H1 (cell line): ENCODE results near the gene VGLL3. TPM values are rescaled to one million over a fixed set of nuclear protein-coding genes. Genes with fewer than 3 reads are reported as not detected.

Experiments used
- CTBP2 ChIP-seq: IDR thresholded peaks from 2 replicates; pipeline ENCODE4 v1.7.0; 2011; ENCODE audit warnings: borderline replicate concordance, mild to moderate bottlenecking, moderate library complexity, mixed read lengths, low read length; ENCODE audit not compliant: insufficient read depth, insufficient read length
- EP300 ChIP-seq, 2 experiments: IDR thresholded peaks; 1 replicate in 1 of 2; 2 replicates in 1 of 2; pipeline ENCODE4 v1.6.1; 2011 to 2012; ENCODE audit warnings: low read depth in 2 of 2, low read length in 2 of 2, mild to moderate bottlenecking in 2 of 2, borderline replicate concordance in 1 of 2, inconsistent platforms in 1 of 2, moderate library complexity in 1 of 2
- RAD21 ChIP-seq, 2 experiments: IDR thresholded peaks in 1 of 2; conservative IDR thresholded peaks in 1 of 2; 2 replicates each; pipeline ENCODE4 v1.6.1; 2011; ENCODE audit warnings: low read depth in 2 of 2, low read length in 2 of 2, improper control_type of control experiment in 1 of 2, inconsistent platforms in 1 of 2, mild to moderate bottlenecking in 1 of 2, moderate library complexity in 1 of 2
- YY1 ChIP-seq: IDR thresholded peaks from 2 replicates; pipeline ENCODE4 v1.6.1; 2011; ENCODE audit warnings: low read depth, mild to moderate bottlenecking, low read length
- polyA plus RNA-seq, 7 experiments: library from polyadenylated mRNA; depleted of rRNA in 3 of 7; stranded (reverse) in 5 of 7; unstranded in 2 of 7; fragments of >200 nt in 5 of 7; fragments of 200-250 nt in 2 of 7; gene quantifications; 1 replicate in 5 of 7; 2 replicates in 1 of 7; 4 replicates in 1 of 7; pipeline versions ENCODE4 v1.2.1 to v1.2.3, GENCODE V29; 2011 to 2013; ENCODE audit warnings: missing spikeins in 2 of 7, mixed read lengths in 2 of 7
- total RNA-seq: library from RNA; stranded (reverse); fragmentation: NEBNext Ultra II Directional; extraction: Animal tissue kit (Norgen Biotek cat#: 25700); gene quantifications from 2 replicates; pipeline ENCODE4 v1.2.1, GENCODE V29; 2021
- TF ChIP-seq, protein P1 (sequence below): fragments of 300-600 bp; sonication (generic); IDR thresholded peaks from 2 replicates; pipeline ENCODE4 v1.7.1; 2012; ENCODE audit warnings: low read length, moderate library complexity, mild to moderate bottlenecking, inconsistent platforms; ENCODE audit not compliant: insufficient replicate concordance
- TF ChIP-seq, protein P2 (sequence below), 3 experiments: IDR thresholded peaks; 1 replicate in 2 of 3; 2 replicates in 1 of 3; pipeline versions ENCODE4 v1.5.1 to v1.6.1; 2011; ENCODE audit warnings: low read length in 3 of 3, mild to moderate bottlenecking in 3 of 3, inconsistent platforms in 2 of 3, low read depth in 1 of 3, moderate library complexity in 1 of 3; ENCODE audit not compliant: insufficient read depth in 1 of 3; ENCODE audit errors: control extremely low read depth in 1 of 3

VGLL3 gene
- total and polyA plus RNA-seq, 2 of the 8 experiments (the other 6 are each of a cell fraction or from before 2014, with no cell fraction given), result 13.4 to 24.2 TPM

DNA sequence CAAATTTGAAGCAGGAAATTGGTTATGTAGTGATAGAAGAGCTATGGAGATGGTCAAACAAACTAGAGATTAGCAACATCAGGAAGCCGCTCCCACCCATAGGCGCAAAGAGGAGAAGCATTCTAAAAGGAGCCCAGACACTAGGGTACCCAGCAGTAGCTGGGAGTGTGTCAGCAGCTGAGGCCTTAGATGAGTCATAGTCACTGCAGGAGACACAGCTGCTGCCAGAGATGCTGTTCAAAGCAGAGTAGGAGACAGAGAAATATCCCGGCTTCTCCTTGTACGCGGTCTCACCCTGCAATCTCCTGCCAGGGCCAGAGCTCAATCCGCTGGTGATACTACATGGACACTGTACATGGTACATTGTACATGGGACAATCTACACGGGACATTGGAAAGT, 61.9 kb downstream of the VGLL3 start (continued):
- no peak for TF ChIP-seq EP300 (IDR thresholded peaks at IDR 0.05; ENCODE audit: borderline replicate concordance in 1 of 2, low read depth in 2 of 2, low read length in 2 of 2)
- no peak for TF ChIP-seq RAD21 (IDR thresholded peaks at IDR 0.05 in 1 of 2, conservative IDR thresholded peaks at IDR 0.05 in 1 of 2; ENCODE audit: low read depth in 2 of 2, low read length in 2 of 2)
- no peak for TF ChIP-seq YY1
- TF ChIP-seq, protein P1, sequence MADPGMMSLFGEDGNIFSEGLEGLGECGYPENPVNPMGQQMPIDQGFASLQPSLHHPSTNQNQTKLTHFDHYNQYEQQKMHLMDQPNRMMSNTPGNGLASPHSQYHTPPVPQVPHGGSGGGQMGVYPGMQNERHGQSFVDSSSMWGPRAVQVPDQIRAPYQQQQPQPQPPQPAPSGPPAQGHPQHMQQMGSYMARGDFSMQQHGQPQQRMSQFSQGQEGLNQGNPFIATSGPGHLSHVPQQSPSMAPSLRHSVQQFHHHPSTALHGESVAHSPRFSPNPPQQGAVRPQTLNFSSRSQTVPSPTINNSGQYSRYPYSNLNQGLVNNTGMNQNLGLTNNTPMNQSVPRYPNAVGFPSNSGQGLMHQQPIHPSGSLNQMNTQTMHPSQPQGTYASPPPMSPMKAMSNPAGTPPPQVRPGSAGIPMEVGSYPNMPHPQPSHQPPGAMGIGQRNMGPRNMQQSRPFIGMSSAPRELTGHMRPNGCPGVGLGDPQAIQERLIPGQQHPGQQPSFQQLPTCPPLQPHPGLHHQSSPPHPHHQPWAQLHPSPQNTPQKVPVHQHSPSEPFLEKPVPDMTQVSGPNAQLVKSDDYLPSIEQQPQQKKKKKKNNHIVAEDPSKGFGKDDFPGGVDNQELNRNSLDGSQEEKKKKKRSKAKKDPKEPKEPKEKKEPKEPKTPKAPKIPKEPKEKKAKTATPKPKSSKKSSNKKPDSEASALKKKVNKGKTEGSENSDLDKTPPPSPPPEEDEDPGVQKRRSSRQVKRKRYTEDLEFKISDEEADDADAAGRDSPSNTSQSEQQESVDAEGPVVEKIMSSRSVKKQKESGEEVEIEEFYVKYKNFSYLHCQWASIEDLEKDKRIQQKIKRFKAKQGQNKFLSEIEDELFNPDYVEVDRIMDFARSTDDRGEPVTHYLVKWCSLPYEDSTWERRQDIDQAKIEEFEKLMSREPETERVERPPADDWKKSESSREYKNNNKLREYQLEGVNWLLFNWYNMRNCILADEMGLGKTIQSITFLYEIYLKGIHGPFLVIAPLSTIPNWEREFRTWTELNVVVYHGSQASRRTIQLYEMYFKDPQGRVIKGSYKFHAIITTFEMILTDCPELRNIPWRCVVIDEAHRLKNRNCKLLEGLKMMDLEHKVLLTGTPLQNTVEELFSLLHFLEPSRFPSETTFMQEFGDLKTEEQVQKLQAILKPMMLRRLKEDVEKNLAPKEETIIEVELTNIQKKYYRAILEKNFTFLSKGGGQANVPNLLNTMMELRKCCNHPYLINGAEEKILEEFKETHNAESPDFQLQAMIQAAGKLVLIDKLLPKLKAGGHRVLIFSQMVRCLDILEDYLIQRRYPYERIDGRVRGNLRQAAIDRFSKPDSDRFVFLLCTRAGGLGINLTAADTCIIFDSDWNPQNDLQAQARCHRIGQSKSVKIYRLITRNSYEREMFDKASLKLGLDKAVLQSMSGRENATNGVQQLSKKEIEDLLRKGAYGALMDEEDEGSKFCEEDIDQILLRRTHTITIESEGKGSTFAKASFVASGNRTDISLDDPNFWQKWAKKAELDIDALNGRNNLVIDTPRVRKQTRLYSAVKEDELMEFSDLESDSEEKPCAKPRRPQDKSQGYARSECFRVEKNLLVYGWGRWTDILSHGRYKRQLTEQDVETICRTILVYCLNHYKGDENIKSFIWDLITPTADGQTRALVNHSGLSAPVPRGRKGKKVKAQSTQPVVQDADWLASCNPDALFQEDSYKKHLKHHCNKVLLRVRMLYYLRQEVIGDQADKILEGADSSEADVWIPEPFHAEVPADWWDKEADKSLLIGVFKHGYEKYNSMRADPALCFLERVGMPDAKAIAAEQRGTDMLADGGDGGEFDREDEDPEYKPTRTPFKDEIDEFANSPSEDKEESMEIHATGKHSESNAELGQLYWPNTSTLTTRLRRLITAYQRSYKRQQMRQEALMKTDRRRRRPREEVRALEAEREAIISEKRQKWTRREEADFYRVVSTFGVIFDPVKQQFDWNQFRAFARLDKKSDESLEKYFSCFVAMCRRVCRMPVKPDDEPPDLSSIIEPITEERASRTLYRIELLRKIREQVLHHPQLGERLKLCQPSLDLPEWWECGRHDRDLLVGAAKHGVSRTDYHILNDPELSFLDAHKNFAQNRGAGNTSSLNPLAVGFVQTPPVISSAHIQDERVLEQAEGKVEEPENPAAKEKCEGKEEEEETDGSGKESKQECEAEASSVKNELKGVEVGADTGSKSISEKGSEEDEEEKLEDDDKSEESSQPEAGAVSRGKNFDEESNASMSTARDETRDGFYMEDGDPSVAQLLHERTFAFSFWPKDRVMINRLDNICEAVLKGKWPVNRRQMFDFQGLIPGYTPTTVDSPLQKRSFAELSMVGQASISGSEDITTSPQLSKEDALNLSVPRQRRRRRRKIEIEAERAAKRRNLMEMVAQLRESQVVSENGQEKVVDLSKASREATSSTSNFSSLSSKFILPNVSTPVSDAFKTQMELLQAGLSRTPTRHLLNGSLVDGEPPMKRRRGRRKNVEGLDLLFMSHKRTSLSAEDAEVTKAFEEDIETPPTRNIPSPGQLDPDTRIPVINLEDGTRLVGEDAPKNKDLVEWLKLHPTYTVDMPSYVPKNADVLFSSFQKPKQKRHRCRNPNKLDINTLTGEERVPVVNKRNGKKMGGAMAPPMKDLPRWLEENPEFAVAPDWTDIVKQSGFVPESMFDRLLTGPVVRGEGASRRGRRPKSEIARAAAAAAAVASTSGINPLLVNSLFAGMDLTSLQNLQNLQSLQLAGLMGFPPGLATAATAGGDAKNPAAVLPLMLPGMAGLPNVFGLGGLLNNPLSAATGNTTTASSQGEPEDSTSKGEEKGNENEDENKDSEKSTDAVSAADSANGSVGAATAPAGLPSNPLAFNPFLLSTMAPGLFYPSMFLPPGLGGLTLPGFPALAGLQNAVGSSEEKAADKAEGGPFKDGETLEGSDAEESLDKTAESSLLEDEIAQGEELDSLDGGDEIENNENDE, result no peak
- TF ChIP-seq, protein P2, sequence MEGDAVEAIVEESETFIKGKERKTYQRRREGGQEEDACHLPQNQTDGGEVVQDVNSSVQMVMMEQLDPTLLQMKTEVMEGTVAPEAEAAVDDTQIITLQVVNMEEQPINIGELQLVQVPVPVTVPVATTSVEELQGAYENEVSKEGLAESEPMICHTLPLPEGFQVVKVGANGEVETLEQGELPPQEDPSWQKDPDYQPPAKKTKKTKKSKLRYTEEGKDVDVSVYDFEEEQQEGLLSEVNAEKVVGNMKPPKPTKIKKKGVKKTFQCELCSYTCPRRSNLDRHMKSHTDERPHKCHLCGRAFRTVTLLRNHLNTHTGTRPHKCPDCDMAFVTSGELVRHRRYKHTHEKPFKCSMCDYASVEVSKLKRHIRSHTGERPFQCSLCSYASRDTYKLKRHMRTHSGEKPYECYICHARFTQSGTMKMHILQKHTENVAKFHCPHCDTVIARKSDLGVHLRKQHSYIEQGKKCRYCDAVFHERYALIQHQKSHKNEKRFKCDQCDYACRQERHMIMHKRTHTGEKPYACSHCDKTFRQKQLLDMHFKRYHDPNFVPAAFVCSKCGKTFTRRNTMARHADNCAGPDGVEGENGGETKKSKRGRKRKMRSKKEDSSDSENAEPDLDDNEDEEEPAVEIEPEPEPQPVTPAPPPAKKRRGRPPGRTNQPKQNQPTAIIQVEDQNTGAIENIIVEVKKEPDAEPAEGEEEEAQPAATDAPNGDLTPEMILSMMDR (IDR thresholded peaks at IDR 0.05; ENCODE audit: control extremely low read depth in 1 of 3, insufficient read depth in 1 of 3, low read depth in 1 of 3, low read length in 3 of 3), result no peak
- TF ChIP-seq CTBP2, result no peak
